Astrocyte (in vitro differentiated cells and primary cell): ENCODE results near the gene OR10AD1.

Source experiments
- EZH2 ChIP-seq: IDR thresholded peaks from 2 replicates; pipeline ENCODE4 v1.6.1; 2012; ENCODE audit warnings: mild to moderate bottlenecking, low read length, inconsistent platforms; ENCODE audit not compliant: insufficient read depth
- TF ChIP-seq, protein P1 (sequence below): IDR thresholded peaks from 2 replicates; pipeline ENCODE4 v1.5.1; 2011; ENCODE audit warnings: low read depth, mild to moderate bottlenecking, inconsistent platforms, low read length, moderate library complexity; ENCODE audit not compliant: insufficient read depth

- TF ChIP-seq, protein P1, sequence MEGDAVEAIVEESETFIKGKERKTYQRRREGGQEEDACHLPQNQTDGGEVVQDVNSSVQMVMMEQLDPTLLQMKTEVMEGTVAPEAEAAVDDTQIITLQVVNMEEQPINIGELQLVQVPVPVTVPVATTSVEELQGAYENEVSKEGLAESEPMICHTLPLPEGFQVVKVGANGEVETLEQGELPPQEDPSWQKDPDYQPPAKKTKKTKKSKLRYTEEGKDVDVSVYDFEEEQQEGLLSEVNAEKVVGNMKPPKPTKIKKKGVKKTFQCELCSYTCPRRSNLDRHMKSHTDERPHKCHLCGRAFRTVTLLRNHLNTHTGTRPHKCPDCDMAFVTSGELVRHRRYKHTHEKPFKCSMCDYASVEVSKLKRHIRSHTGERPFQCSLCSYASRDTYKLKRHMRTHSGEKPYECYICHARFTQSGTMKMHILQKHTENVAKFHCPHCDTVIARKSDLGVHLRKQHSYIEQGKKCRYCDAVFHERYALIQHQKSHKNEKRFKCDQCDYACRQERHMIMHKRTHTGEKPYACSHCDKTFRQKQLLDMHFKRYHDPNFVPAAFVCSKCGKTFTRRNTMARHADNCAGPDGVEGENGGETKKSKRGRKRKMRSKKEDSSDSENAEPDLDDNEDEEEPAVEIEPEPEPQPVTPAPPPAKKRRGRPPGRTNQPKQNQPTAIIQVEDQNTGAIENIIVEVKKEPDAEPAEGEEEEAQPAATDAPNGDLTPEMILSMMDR, result no peak
- TF ChIP-seq EZH2, result no peak
Observed at GRCh38 chr12:48182631-48183030, 20.5 kb downstream of the OR10AD1 start.
